SK-N-SH (cell line): ENCODE measurements around the gene DUSP5. TPM values are rescaled to one million over a fixed set of nuclear protein-coding genes. Genes with fewer than 3 reads are reported as not detected.

Source experiments
- CTCF ChIA-PET: fragments of 300-600, 350-600 bp; formaldehyde crosslinking; extraction: SDS; loops from one replicate; lab custom pipeline; 2021; lab: Yijun Ruan, JAX
- POLR2A ChIA-PET: fragments of 350-600 bp; sonication (Branson Sonifier 250); formaldehyde crosslinking; extraction: SDS; loops from one replicate; lab custom pipeline; 2020; ENCODE audit warnings: antibody characterized with exemption, inconsistent platforms; lab: Yijun Ruan, JAX
- DNase-seq: peaks from one replicate; pipeline ENCODE4 v3.0.0; 2012
- H2AFZ ChIP-seq: fragments of 200-600 bp; sonication (generic); 2 replicates; pipeline ENCODE4 v1.8.1; 2016; ENCODE audit warnings: antibody characterized with exemption, mild to moderate bottlenecking, low read depth
- H3F3A ChIP-seq: fragments of 200-600 bp; sonication (generic); replicated peaks from 2 replicates; pipeline ENCODE3; 2016; ENCODE audit warnings: antibody characterized with exemption, mild to moderate bottlenecking; ENCODE audit not compliant: insufficient read depth
- H3K27ac ChIP-seq, 2 experiments: fragments of 200-500 bp in 1 of 2; fragments of 200-600 bp in 1 of 2; sonication (Bioruptor generic) in 1 of 2; sonication (generic), shearing (Covaris generic) in 1 of 2; 2 replicates each; pipeline versions ENCODE4 v1.5.1 to v1.6.1; 2014 to 2016; ENCODE audit warnings: low read depth in 2 of 2, inconsistent platforms in 1 of 2, low read length in 1 of 2, mild to moderate bottlenecking in 1 of 2, mixed read lengths in 1 of 2
- H3K27me3 ChIP-seq: fragments of 200-600 bp; sonication (generic), shearing (Covaris generic); 2 replicates; pipeline ENCODE4 v1.6.1; 2016; ENCODE audit warnings: mixed run types; ENCODE audit not compliant: insufficient read depth
- H3K36me3 ChIP-seq, 2 experiments: fragments of 200-500 bp in 1 of 2; fragments of 200-600 bp in 1 of 2; sonication (Bioruptor generic) in 1 of 2; sonication (generic) in 1 of 2; replicated peaks in 1 of 2; 2 replicates each; pipeline versions ENCODE3 to v1.5.1; 2014 to 2016; ENCODE audit warnings: low read length in 1 of 2, mild to moderate bottlenecking in 1 of 2; ENCODE audit not compliant: insufficient read depth in 2 of 2, control insufficient read depth in 1 of 2
- H3K4me1 ChIP-seq, 2 experiments: fragments of 200-500 bp in 1 of 2; fragments of 200-600 bp in 1 of 2; sonication (Bioruptor generic) in 1 of 2; sonication (generic), shearing (Covaris generic) in 1 of 2; 2 replicates each; pipeline versions ENCODE4 v1.5.1 to v1.6.1; 2014 to 2016; ENCODE audit warnings: low read depth in 1 of 2, low read length in 1 of 2, mixed run types in 1 of 2; ENCODE audit not compliant: insufficient read depth in 2 of 2, control insufficient read depth in 1 of 2
- H3K4me2 ChIP-seq: fragments of 200-600 bp; sonication (generic), shearing (Covaris generic); 2 replicates; pipeline ENCODE4 v1.6.1; 2017; ENCODE audit warnings: mixed run types
- H3K4me3 ChIP-seq, 2 experiments: fragments of 200-500 bp in 1 of 2; fragments of 200-600 bp in 1 of 2; sonication (Bioruptor generic) in 1 of 2; sonication (generic), shearing (Covaris generic) in 1 of 2; 2 replicates each; pipeline versions ENCODE4 v1.5.1 to v1.8.1; 2014 to 2016; ENCODE audit warnings: low read depth in 2 of 2, inconsistent platforms in 1 of 2, low read length in 1 of 2, mild to moderate bottlenecking in 1 of 2, mixed read lengths in 1 of 2, moderate library complexity in 1 of 2
- H3K79me2 ChIP-seq: fragments of 200-600 bp; sonication (generic); 2 replicates; pipeline ENCODE4 v1.8.1; 2017; ENCODE audit warnings: mild to moderate bottlenecking; ENCODE audit not compliant: insufficient read depth
- H3K9ac ChIP-seq: fragments of 200-600 bp; sonication (generic); 2 replicates; pipeline ENCODE4 v1.6.1; 2017; ENCODE audit warnings: mixed run types
- H3K9me2 ChIP-seq: fragments of 200-600 bp; sonication (generic); 2 replicates; pipeline ENCODE4 v1.6.1; 2017; ENCODE audit warnings: mixed run types
- H3K9me3 ChIP-seq: fragments of 200-600 bp; sonication (generic); 2 replicates; pipeline ENCODE4 v1.6.1; 2017; ENCODE audit warnings: mixed run types, mild to moderate bottlenecking, moderate library complexity
- H4K20me1 ChIP-seq: fragments of 200-600 bp; sonication (generic); 2 replicates; pipeline ENCODE4 v1.6.1; 2017; ENCODE audit warnings: mild to moderate bottlenecking, mixed run types; ENCODE audit not compliant: insufficient read depth
- CHD2 ChIP-seq: fragments of 150-350 bp; IDR thresholded peaks from 2 replicates; pipeline ENCODE4 v1.6.1; 2018; ENCODE audit warnings: low read length; ENCODE audit not compliant: partially characterized antibody
- ELF1 ChIP-seq: IDR thresholded peaks from 2 replicates; pipeline ENCODE4 v1.4.0; 2012
- EP300 ChIP-seq, 2 experiments: IDR thresholded peaks; 2 replicates each; pipeline versions ENCODE4 v1.4.0 to v1.6.1; 2012; ENCODE audit warnings: borderline replicate concordance in 1 of 2, low read depth in 1 of 2, low read length in 1 of 2
- FOXJ3 ChIP-seq: sonication (generic); formaldehyde crosslinking; IDR thresholded peaks from 2 replicates; pipeline ENCODE4 v1.5.1; 2020; ENCODE audit warnings: mild to moderate bottlenecking, missing genetic modification reagents
- FOXM1 ChIP-seq: IDR thresholded peaks from 2 replicates; pipeline ENCODE4 v1.4.0; 2012; ENCODE audit warnings: low read depth, mild to moderate bottlenecking
- GATA2 ChIP-seq: sonication (generic); formaldehyde crosslinking; IDR thresholded peaks from 2 replicates; pipeline ENCODE4 v1.5.0; 2020; ENCODE audit warnings: mild to moderate bottlenecking, missing genetic modification reagents
- IRF3 ChIP-seq: fragments of 150-350 bp; IDR thresholded peaks from 2 replicates; pipeline ENCODE4 v1.6.1; 2016; ENCODE audit warnings: mild to moderate bottlenecking, low read depth, low read length
- MEF2A ChIP-seq: IDR thresholded peaks from 2 replicates; pipeline ENCODE4 v1.4.0; 2012; ENCODE audit warnings: low read depth, borderline replicate concordance
- PBX3 ChIP-seq: IDR thresholded peaks from 2 replicates; pipeline ENCODE4; 2012
- RCOR1 ChIP-seq: fragments of 150-350 bp; IDR thresholded peaks from 2 replicates; pipeline ENCODE4 v1.6.1; 2017; ENCODE audit warnings: antibody characterized with exemption, low read length
- SIN3A ChIP-seq: IDR thresholded peaks from 2 replicates; pipeline ENCODE4 v1.6.1; 2012; ENCODE audit warnings: low read depth, mild to moderate bottlenecking, low read length, moderate library complexity, borderline replicate concordance
- TAF1 ChIP-seq: IDR thresholded peaks from 2 replicates; pipeline ENCODE4 v1.6.1; 2012; ENCODE audit warnings: low read depth, mild to moderate bottlenecking, low read length, moderate library complexity, borderline replicate concordance
- TCF12 ChIP-seq: IDR thresholded peaks from 2 replicates; pipeline ENCODE4 v1.4.0; 2012
- USF2 ChIP-seq: fragments of 150-350 bp; IDR thresholded peaks from 2 replicates; pipeline ENCODE4 v1.6.1; 2017; ENCODE audit warnings: antibody characterized with exemption, low read length, low read depth, borderline replicate concordance
- YY1 ChIP-seq: IDR thresholded peaks from 2 replicates; pipeline ENCODE4 v1.4.0; 2012; ENCODE audit warnings: low read depth, mild to moderate bottlenecking
- ZBTB33 ChIP-seq: IDR thresholded peaks from 2 replicates; pipeline ENCODE4 v1.4.0; 2012; ENCODE audit warnings: low read depth, borderline replicate concordance
- WGBS: methylation state at CpG from one replicate; pipeline ENCODE4 v1.1.6; 2017; ENCODE audit warnings: low lambda C conversion rate; 5-methylcytosine and 5-hydroxymethylcytosine counted together
- polyA plus RNA-seq, 3 experiments: library from polyadenylated mRNA; depleted of rRNA; stranded (reverse); fragments of >200 nt; gene quantifications; 2 replicates each; pipeline ENCODE4 v1.2.3, GENCODE V29; 2012

The DUSP5 gene
- polyA plus RNA-seq, 1 of the 3 experiments (the other 2 are of a cell fraction), result 52.0 TPM

- ChIA-PET CTCF (interaction anchor here (1.0 to 1.4 kb wide), 2 partner anchors 26 to 170 kb away, joined by 3 read pairs; no protein-coding TSS in a partner anchor), POLR2A (no interaction called here)
Observed at GRCh38 chr10:110524179-110524858, 26.6 kb downstream of the DUSP5 start.

More at GRCh38 chr10:110524179-110524858, 26.6 kb downstream of the DUSP5 start:
- H3K36me3 ChIP-seq, result no peaks in the 10 kb centered on the region
- H3K79me2 ChIP-seq, result no peaks in the 10 kb centered on the region; the same call in 1 of the 2 replicates
- peaks cover 34% of the 10 kb centered on the region for H3F3A ChIP-seq
- peaks cover 8 to 44% of the 10 kb centered on the region in 2 experiments; a peak in 3 of 4 replicates for H3K4me1 ChIP-seq
- no peaks in the 10 kb centered on the region for H3K27me3 ChIP-seq
- DNase-seq, result no peak
- no peak overlapping the region for H3K9ac ChIP-seq
- H3K4me2 ChIP-seq, result no peak overlapping the region
- H3K4me3 ChIP-seq, result no peak overlapping the region
- 90% methylated on average over 3 of the region's 3 CpGs for WGBS
- H3K9me3 ChIP-seq, result no peaks in the 10 kb centered on the region
- no peaks in the 10 kb centered on the region for H3K9me2 ChIP-seq
- H4K20me1 ChIP-seq, result no peaks in the 10 kb centered on the region
- TF ChIP-seq ZBTB33 (no peak), TAF1 (no peak), SIN3A (no peak), IRF3 (no peak), YY1 (no peak), PBX3 (no peak), EP300 (IDR thresholded peaks at IDR 0.05; ENCODE audit: borderline replicate concordance in 1 of 2, low read depth in 1 of 2, low read length in 1 of 2) (no peak), FOXJ3 (CRISPR knock-in tag) (no peak), RCOR1 (no peak), USF2 (no peak), FOXM1 (no peak), GATA2 (CRISPR knock-in tag) (no peak), ELF1 (no peak), CHD2 (no peak), TCF12 (no peak), MEF2A (no peak)
- H3K27ac ChIP-seq, result 0 out of 4 replicates have a peak overlapping the region, but pooled peaks of 1 of the 2 experiments have one; percentile 2
- H2AFZ ChIP-seq, result no peak overlapping the region
